Measurements from ENCODE around the gene HES1. TPM values are rescaled to one million over a fixed set of nuclear protein-coding genes. Genes with fewer than 3 reads are reported as not detected.
A peak's percentile ranks its signal among the peaks of the same experiment; 100 is the strongest.
"Not testable (repeated sequence)": the region's sequence is repeated elsewhere in the genome, so short reads cannot be mapped to it uniquely, and the experiment has no call there.

Gene HES1
- total RNA-seq (2014; rRNA removed; shearing (Covaris generic)) = 18.7 and 21.6 TPM in 2 replicates

DNA sequence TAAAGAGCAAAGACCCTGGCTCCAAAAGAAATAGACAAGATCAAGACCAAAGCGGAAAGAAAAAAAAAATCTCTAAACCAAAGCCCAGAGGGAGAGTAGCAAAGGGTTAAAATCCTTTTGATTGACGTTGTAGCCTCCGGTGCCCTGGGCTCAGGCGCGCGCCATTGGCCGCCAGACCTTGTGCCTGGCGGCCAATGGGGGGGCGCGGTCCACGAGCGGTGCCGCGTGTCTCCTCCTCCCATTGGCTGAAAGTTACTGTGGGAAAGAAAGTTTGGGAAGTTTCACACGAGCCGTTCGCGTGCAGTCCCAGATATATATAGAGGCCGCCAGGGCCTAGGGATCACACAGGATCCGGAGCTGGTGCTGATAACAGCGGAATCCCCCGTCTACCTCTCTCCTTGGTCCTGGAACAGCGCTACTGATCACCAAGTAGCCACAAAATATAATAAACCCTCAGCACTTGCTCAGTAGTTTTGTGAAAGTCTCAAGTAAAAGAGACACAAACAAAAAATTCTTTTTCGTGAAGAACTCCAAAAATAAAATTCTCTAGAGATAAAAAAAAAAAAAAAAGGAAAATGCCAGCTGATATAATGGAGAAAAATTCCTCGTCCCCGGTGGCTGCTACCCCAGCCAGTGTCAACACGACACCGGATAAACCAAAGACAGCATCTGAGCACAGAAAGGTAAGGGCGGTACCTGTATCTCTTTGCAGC lies at the start of gene HES1:
Gene HES1, plus strand, starts transcription at position 343 of the 713 bp plus-strand sequence. Its CDS starts 233 bp downstream, at position 576.
- Histone ChIP-seq H3K27me3 (no peaks in the 10 kb centered on the region), H3K27ac (peak within 1 kb of the TSS; percentile 99), H3K4me3 (peak within 1 kb of the TSS; percentile 67), H3K9me3 (replicated peaks) (no peaks in the 10 kb centered on the region), H3K4me1 (peaks cover 40% of the 10 kb centered on the region), H3K36me3 (no peaks in the 10 kb centered on the region)
- peak; percentile 92 to 96 for DNase-seq

- no peak for DNase-seq
- Histone ChIP-seq H3K4me3 (no peak overlapping the region), H3K27me3 (no peaks in the 10 kb centered on the region), H3K36me3 (no peaks in the 10 kb centered on the region), H3K27ac (no peak overlapping the region), H3K4me1 (peaks cover 39% of the 10 kb centered on the region), H3K9me3 (replicated peaks) (no peaks in the 10 kb centered on the region)
These were observed 49.4 kb upstream of the HES1 start for GRCh38 chr3:194086388-194087075.

GRCh38 chr3:194087280-194087679 lies 48.7 kb upstream of the HES1 start:
- no peak for DNase-seq
- Histone ChIP-seq H3K27me3 (no peaks in the 10 kb centered on the region), H3K4me3 (no peak overlapping the region), H3K27ac (no peak overlapping the region), H3K9me3 (replicated peaks) (no peaks in the 10 kb centered on the region), H3K36me3 (no peaks in the 10 kb centered on the region), H3K4me1 (peaks cover 35% of the 10 kb centered on the region)

DNA sequence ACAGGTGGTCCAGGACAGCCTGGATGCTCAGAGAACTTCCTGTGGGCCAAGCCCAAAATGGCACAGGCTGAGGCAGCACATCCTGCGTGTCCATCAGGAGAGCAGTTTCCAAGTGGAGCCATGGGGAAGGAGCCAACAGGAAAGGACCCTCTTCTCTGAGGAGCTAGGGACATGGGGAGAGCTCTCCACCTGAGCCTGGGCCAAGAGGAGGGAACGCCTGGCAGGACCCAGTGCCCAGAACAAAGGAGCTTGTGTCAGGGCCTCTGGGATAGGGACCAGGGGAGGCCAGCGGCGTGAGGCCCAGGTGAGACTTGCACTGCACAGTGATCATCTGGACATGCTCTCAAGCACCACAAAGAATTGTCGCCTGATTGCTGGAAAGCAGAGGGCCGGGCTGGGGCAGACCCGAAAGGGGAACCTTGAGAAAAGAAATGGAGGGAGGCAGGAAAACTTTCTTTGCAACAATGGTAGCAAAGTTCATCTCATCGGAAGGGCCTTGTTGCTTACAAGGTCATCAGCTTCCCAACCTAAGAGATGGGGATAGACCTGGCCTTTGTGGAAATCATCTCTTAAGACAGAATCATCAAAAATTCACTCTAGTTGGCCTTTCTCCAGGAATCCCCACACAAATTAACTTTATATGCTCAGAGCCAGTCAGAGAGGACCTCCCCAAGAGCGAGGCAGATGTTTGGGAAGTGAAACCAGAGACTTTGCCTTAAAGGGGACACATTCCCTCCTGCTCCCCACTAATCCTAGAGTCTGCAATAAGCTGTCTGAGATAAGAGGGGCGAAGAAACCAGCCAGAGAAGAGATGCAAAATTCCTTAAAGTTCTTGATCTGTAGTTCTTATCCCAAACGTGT lies 47.7 kb upstream of the HES1 start:
- Histone ChIP-seq H3K27ac (no peak overlapping the region), H3K4me3 (no peak overlapping the region), H3K4me1 (peaks cover 30% of the 10 kb centered on the region), H3K9me3 (replicated peaks) (no peaks in the 10 kb centered on the region), H3K27me3 (no peaks in the 10 kb centered on the region), H3K36me3 (no peaks in the 10 kb centered on the region)
- DNase-seq = peak in 1 of 2 experiments; percentile 37

DNA sequence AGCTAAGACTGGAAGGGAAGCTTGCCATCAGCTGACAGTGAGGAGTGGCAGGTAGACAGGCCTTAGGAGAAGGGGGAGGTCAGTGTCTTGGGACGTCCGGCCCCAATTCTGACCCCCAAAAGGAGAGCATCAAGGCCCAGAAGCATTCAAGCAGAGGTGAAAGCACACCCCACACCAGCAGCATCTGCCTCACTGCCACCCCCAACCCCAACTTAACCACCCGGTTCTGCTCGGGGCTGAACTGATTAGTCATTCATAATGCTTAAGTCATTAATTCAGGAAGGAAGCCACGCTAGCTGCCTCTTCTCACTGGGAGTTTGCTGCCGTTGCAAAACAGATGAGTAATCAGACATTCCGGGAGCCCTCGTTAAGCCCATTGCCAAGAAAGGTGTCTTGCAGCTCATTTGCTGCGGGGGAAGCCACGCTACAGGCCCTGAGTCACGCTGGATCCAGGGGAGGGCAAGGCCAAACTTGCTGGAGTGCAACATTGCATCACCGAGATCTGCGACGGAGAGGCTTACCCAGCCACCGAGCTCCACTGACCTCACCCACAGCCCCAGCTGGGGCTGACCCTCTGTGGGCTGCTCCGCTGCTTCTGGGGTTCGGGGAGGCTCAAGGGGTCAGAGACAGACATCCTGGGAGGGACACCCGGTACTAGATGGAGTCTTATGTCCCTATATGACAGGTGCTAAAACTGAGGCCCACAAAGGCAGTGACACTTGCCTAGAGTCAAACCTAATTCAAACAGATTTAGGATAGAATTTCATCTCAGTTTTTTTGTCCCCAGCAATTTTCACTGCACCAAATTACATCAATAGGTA lies 46.4 kb upstream of the HES1 start:
- Histone ChIP-seq H3K27ac (peak overlapping the region; percentile 52), H3K4me3 (peak overlapping the region; percentile 21; the same call in 1 of the 2 replicates), H3K9me3 (replicated peaks) (no peaks in the 10 kb centered on the region), H3K4me1 (peaks cover 22% of the 10 kb centered on the region), H3K36me3 (no peaks in the 10 kb centered on the region), H3K27me3 (no peaks in the 10 kb centered on the region)
- peak; percentile 69 to 70 for DNase-seq

DNA sequence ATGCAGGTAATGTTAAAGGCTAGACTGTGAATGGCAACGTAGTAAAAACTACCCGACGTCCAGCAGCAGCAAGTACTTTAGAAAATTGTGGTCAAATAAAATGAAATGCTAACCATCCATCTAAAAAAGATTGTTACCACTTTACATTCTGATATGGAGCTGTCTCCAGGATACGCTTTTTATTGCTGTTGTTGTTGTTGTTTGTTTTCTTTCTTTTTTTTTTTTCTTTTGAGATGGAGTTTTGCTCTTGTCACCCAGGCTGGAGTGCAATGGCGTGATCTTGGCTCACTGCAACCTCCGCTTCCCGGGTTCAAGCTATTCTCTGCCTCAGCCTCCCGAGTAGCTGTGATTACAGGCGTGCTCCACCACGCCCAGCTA lies 45.8 kb upstream of the HES1 start:
- H3K4me1 ChIP-seq = peaks cover 24% of the 10 kb centered on the region

GRCh38 chr3:194090716-194091115 lies 45.2 kb upstream of the HES1 start:
- H3K4me3 ChIP-seq = no peak overlapping the region
- H3K4me1 ChIP-seq = peaks cover 24% of the 10 kb centered on the region
- DNase-seq = no peak
- no peaks in the 10 kb centered on the region for H3K27me3 ChIP-seq
- no peaks in the 10 kb centered on the region for H3K9me3 ChIP-seq (replicated peaks)
- no peak overlapping the region for H3K27ac ChIP-seq
- no peaks in the 10 kb centered on the region for H3K36me3 ChIP-seq

More for the DNA sequence above, 45.8 kb upstream of the HES1 start:
- Histone ChIP-seq H3K27ac (peak overlapping the region; percentile 52), H3K4me3 (peak overlapping the region; percentile 21; the same call in 1 of the 2 replicates)
- not testable (repeated sequence) for DNase-seq; H3K9me3 ChIP-seq (replicated peaks); H3K27me3 ChIP-seq; H3K36me3 ChIP-seq

DNA sequence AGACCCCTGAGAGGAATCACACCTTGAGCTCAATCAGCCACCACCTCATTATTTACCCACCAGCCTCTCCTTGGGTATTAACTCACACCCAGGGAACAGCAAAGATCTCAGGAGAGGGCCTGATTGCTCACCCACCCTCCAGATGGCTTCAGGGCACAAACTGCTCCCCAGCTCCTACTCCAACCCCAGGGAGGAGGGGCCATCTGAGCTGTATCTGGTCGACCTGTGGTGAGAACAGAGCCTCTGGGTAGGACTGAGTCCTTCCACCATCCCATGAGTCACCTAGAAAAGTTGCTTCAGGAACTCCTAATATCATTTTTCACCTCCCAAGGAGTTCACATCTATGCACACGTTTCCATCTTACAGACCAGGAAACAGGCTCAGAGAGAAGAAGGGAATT lies 44.8 kb upstream of the HES1 start:
- Histone ChIP-seq H3K4me3 (no peak overlapping the region), H3K27me3 (no peaks in the 10 kb centered on the region), H3K27ac (no peak overlapping the region), H3K4me1 (peaks cover 24% of the 10 kb centered on the region), H3K9me3 (replicated peaks) (no peaks in the 10 kb centered on the region), H3K36me3 (no peaks in the 10 kb centered on the region)
- DNase-seq = no peak

DNA sequence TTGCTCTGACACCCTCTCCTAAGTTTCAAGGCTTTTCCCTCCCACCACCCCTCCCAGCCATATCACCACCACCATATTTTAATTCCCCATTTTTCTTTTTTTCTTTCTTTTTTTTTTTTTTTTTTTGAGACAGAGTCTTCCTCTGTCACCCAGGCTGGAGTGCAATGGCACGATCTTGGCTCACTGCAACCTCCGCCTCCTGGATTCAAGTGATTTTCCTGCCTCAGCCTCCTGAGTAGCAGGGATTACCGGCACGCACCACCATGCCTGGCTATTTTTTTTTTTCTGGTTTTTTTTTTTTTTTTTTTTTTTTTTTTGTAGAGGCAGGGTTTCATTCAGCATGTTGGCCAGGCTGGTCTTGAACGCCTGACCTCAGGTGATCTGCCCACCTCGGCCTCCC lies 44.1 kb upstream of the HES1 start:
- not testable (repeated sequence) for H3K36me3 ChIP-seq; H3K27ac ChIP-seq; H3K27me3 ChIP-seq; DNase-seq; H3K4me3 ChIP-seq; H3K9me3 ChIP-seq (replicated peaks)
- peaks cover 26% of the 10 kb centered on the region for H3K4me1 ChIP-seq

DNA sequence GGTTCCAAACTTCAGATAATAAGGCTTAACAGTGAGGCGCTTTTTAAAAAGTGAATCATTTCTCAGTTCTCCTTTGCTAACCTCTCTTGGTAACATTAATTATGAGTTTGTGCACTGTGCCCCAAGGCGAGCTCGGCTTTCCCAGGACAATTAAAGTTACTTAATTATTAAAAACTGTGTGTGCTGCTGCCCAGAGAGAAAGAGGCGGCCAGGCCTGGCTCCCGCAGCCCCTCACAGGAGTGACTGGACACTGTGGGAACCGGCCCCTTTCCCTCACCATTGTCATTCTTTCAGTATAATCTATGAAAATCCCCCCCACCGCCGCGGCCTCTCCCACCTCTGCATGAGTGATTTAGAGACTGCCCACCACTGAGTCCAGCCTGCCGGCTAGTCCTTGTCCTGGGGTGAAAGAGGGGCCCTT lies 43.1 kb upstream of the HES1 start:
- Histone ChIP-seq H3K27ac (no peak overlapping the region), H3K36me3 (no peaks in the 10 kb centered on the region), H3K27me3 (no peaks in the 10 kb centered on the region), H3K9me3 (replicated peaks) (no peaks in the 10 kb centered on the region), H3K4me3 (no peak overlapping the region), H3K4me1 (peaks cover 36% of the 10 kb centered on the region)
- DNase-seq = no peak

DNA sequence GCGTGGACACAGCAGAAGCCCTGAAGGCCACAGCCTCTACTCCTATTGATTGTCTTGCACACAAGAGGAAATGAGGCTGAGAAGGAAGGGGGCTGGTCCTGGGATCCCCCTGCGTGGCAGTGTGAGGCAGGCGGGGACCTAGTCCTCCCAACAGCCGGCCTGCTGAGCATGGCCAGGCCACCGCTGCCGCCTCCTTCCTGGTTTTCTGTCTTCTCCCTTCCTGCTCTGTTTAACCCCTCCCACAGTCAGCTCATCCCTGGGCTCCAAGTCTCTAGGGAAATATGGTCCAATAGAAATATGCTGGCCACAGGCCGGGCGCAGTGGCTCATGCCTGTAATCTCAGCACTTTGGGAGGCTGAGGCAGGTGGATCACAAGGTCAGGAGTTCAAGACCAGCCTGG lies 42.1 kb upstream of the HES1 start:
- H3K4me3 ChIP-seq = no peak overlapping the region
- peaks cover 31% of the 10 kb centered on the region for H3K4me1 ChIP-seq
- no peaks in the 10 kb centered on the region for H3K9me3 ChIP-seq (replicated peaks)
- H3K27me3 ChIP-seq = no peaks in the 10 kb centered on the region
- no peak for DNase-seq
- H3K36me3 ChIP-seq = no peaks in the 10 kb centered on the region
- H3K27ac ChIP-seq = no peak overlapping the region

DNA sequence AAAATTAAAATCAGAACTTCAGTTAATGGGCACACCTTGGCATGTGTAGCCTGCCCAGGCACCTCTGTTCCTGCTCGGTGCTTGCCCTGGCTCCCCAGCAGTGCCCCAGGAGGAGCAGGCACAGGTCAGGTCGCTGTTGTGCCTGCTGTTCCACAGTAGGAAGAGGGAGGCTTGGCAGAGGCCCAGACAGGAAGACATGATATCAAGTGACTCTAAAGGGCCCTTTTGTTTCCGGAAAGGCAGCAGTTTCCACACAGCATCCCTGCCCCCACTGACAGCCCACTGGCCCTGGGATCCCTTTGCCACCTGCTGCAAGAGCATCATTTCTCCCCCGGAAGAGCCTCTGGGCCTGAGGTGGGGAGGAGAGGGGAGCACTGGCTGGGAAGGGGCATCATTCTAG lies 40.5 kb upstream of the HES1 start:
- Histone ChIP-seq H3K27me3 (no peaks in the 10 kb centered on the region), H3K4me1 (peaks cover 24% of the 10 kb centered on the region), H3K4me3 (no peak overlapping the region), H3K27ac (no peak overlapping the region), H3K9me3 (replicated peaks) (no peaks in the 10 kb centered on the region), H3K36me3 (no peaks in the 10 kb centered on the region)
- peak; percentile 83 to 91 for DNase-seq

GRCh38 chr3:194095902-194096301 lies 40.0 kb upstream of the HES1 start:
- Histone ChIP-seq H3K27me3 (no peaks in the 10 kb centered on the region), H3K27ac (no peak overlapping the region), H3K4me3 (no peak overlapping the region), H3K4me1 (peaks cover 24% of the 10 kb centered on the region), H3K9me3 (replicated peaks) (no peaks in the 10 kb centered on the region), H3K36me3 (no peaks in the 10 kb centered on the region)
- DNase-seq = no peak

- Histone ChIP-seq H3K9me3 (replicated peaks) (no peaks in the 10 kb centered on the region), H3K27me3 (no peaks in the 10 kb centered on the region), H3K4me1 (peaks cover 24% of the 10 kb centered on the region), H3K27ac (peak overlapping the region; percentile 56), H3K36me3 (no peaks in the 10 kb centered on the region), H3K4me3 (no peak overlapping the region)
- no peak for DNase-seq
These were observed 38.6 kb upstream of the HES1 start for GRCh38 chr3:194097141-194097882.
